K562 (cell line): ENCODE data around the gene REC8. TPM values are rescaled to one million over a fixed set of nuclear protein-coding genes. Genes with fewer than 3 reads are reported as not detected.

ENCODE experiments used
- ATAC-seq: fragments of 200-7000 bp; cut with Tn5 transposase; 3 replicates; pipeline ENCODE4 v1.9.1; 2020; ENCODE audit warnings: moderate library complexity
- BruUV-seq: library from RNA; stranded (reverse); fragments of 400-500 nt; replicated peaks from 2 replicates; lab custom pipeline; 2021; lab: Mats Ljungman, UMichigan
- CTCF ChIA-PET: fragments of 300-600 bp; formaldehyde crosslinking; extraction: SDS; loops from one replicate; lab custom pipeline; 2021; ENCODE audit warnings: low intra/inter-chr PET ratio; lab: Yijun Ruan, JAX
- POLR2A ChIA-PET: fragments of 300-600, 350-650 bp; sonication (Branson Sonifier 250); formaldehyde crosslinking; extraction: SDS; loops from one replicate; lab custom pipeline; 2021; ENCODE audit warnings: antibody characterized with exemption, inconsistent platforms; lab: Yijun Ruan, JAX
- DNase-seq, 4 experiments: peaks; one replicate each; pipeline versions ENCODE4 v3.0.0 to v3.0.0-alpha.2; 2011 to 2018; ENCODE audit warnings: low spot score in 3 of 4, mixed read lengths in 3 of 4; ENCODE audit errors: extremely low read depth in 1 of 4
- FAIRE-seq: peaks from 2 replicates; lab custom pipeline; 2011; peaks lifted over from hg19 to GRCh38; lab: Jason Lieb, UNC
- H2AFZ ChIP-seq: 2 replicates; pipeline ENCODE4 v1.6.0; 2011; ENCODE audit warnings: low read depth, low read length, control low read depth, inconsistent platforms
- H3K27ac ChIP-seq: fragments of 200-600 bp; 3 replicates; pipeline ENCODE4 v1.8.0; 2011; ENCODE audit warnings: low read depth, mild to moderate bottlenecking, control low read depth, inconsistent platforms, low read length, moderate library complexity, mixed read lengths; ENCODE audit errors: extremely low read depth
- H3K27me3 ChIP-seq, 2 experiments: fragments of 300-600 bp in 1 of 2; 2 replicates in 1 of 2; 3 replicates in 1 of 2; pipeline versions ENCODE4 v1.6.0 to v1.8.0; 2011; ENCODE audit warnings: inconsistent platforms in 2 of 2, low read length in 2 of 2, mild to moderate bottlenecking in 1 of 2, mixed read lengths in 1 of 2, moderate library complexity in 1 of 2; ENCODE audit not compliant: control insufficient read depth in 2 of 2, insufficient read depth in 2 of 2
- H3K36me3 ChIP-seq: fragments of 300-600 bp; 3 replicates; pipeline ENCODE4 v1.8.0; 2011; ENCODE audit warnings: mild to moderate bottlenecking, low read length, inconsistent platforms; ENCODE audit not compliant: control insufficient read depth, insufficient read depth
- H3K4me1 ChIP-seq, 2 experiments: fragments of 200-600 bp in 1 of 2; replicated peaks in 1 of 2; 2 replicates in 1 of 2; 3 replicates in 1 of 2; pipeline versions ENCODE4 v1.5.1 to v1.8.0; 2011; ENCODE audit warnings: inconsistent platforms in 2 of 2, low read length in 2 of 2, mild to moderate bottlenecking in 1 of 2, mixed read lengths in 1 of 2, moderate library complexity in 1 of 2; ENCODE audit not compliant: control insufficient read depth in 2 of 2, insufficient read depth in 2 of 2
- H3K4me2 ChIP-seq: 2 replicates; pipeline ENCODE4 v1.6.1; 2011; ENCODE audit warnings: low read length, control low read depth, inconsistent platforms, mixed read lengths; ENCODE audit not compliant: insufficient read depth
- H3K4me3 ChIP-seq: fragments of 200-600 bp; sonication (generic), shearing (Covaris generic); 2 replicates; pipeline ENCODE4 v1.5.1; 2016; ENCODE audit warnings: control low read depth, inconsistent platforms
- H3K79me2 ChIP-seq: fragments of 200-600 bp; 3 replicates; pipeline ENCODE4 v1.8.0; 2011; ENCODE audit warnings: low read length, inconsistent platforms; ENCODE audit not compliant: control insufficient read depth, insufficient read depth
- H3K9ac ChIP-seq, 2 experiments: 2 replicates each; pipeline versions ENCODE4 v1.6.0 to v1.6.1; 2011; ENCODE audit warnings: low read depth in 2 of 2, low read length in 2 of 2, control low read depth in 1 of 2, inconsistent platforms in 1 of 2, mild to moderate bottlenecking in 1 of 2, mixed read lengths in 1 of 2; ENCODE audit not compliant: insufficient read depth in 1 of 2
- H3K9me1 ChIP-seq: one replicate; pipeline ENCODE4 v1.6.0; 2011; ENCODE audit warnings: inconsistent platforms, mild to moderate bottlenecking, low read length, moderate library complexity; ENCODE audit not compliant: control insufficient read depth, insufficient read depth
- H3K9me3 ChIP-seq: replicated peaks from 2 replicates; pipeline ENCODE4 v1.5.1; 2011; ENCODE audit warnings: low read depth, low read length, inconsistent platforms; ENCODE audit not compliant: control insufficient read depth, insufficient read depth
- H4K20me1 ChIP-seq: replicated peaks from 2 replicates; pipeline ENCODE4 v1.6.1; 2011; ENCODE audit warnings: low read length, inconsistent platforms, mixed read lengths; ENCODE audit not compliant: control insufficient read depth, insufficient read depth
- BACH1 ChIP-seq: fragments of 200-800 bp; sonication (Bioruptor generic); IDR thresholded peaks from 2 replicates; pipeline ENCODE4 v1.6.1; 2016; ENCODE audit warnings: missing genetic modification characterization, missing compliant biosample characterization
- HSF4 ChIP-seq: fragments of 250-450 bp; sonication (Bioruptor Pico); IDR thresholded peaks from 2 replicates; pipeline ENCODE4 v2.1.2; 2022; ENCODE audit warnings: mild to moderate bottlenecking, moderate library complexity, borderline replicate concordance
- KLF6 ChIP-seq: fragments of 250-450 bp; sonication (Bioruptor Pico); IDR thresholded peaks from 2 replicates; pipeline ENCODE4 v1.4.0; 2020; ENCODE audit warnings: mild to moderate bottlenecking, moderate library complexity, borderline replicate concordance
- PML ChIP-seq: IDR thresholded peaks from 2 replicates; pipeline ENCODE4 v1.6.1; 2012; ENCODE audit warnings: low read length, inconsistent platforms
- RBM17 ChIP-seq: fragments of 200-400 bp; formaldehyde crosslinking; IDR thresholded peaks from 2 replicates; pipeline ENCODE4 v1.6.1; 2017; ENCODE audit warnings: low read depth, mild to moderate bottlenecking, low read length, borderline replicate concordance
- ZNF584 ChIP-seq: fragments of 200-800 bp; sonication (Bioruptor generic); IDR thresholded peaks from 2 replicates; pipeline ENCODE4 v1.6.1; 2016; ENCODE audit warnings: low read depth, mild to moderate bottlenecking, missing genetic modification characterization, missing compliant biosample characterization
- ZNF586 ChIP-seq: fragments of 450-650 bp; formaldehyde crosslinking; conservative IDR thresholded peaks from 2 replicates; pipeline ENCODE4 v1.4.0; 2020; ENCODE audit warnings: mild to moderate bottlenecking, moderate library complexity
- WGBS: fragments of 100-300 bp; shearing (Covaris generic); methylation state at CpG from one replicate; pipeline ENCODE4 v1.1.6; 2016; ENCODE audit warnings: low coverage, mixed read lengths; ENCODE audit not compliant: insufficient coverage; ENCODE audit errors: missing lambda C conversion rate; 5-methylcytosine and 5-hydroxymethylcytosine counted together
- in situ Hi-C: fragments of 300-500 bp; cut with MboI; formaldehyde crosslinking; loops from 4 replicates; pipeline ENCODE4 v1.15.0; 2018; ENCODE audit warnings: inconsistent platforms, mixed read lengths
- intact Hi-C: fragments of 100-400 bp; cut with micrococcal nuclease; formaldehyde crosslinking; loops from 2 replicates; pipeline ENCODE4 v1.14.2; 2022
- microRNA-seq: library from miRNA; unstranded; fragments of <30 nt; microRNA quantifications from one replicate; pipeline ENCODE4, GENCODE V29; 2018; ENCODE audit warnings: borderline microRNAs expressed
- polyA plus RNA-seq, 8 experiments: library from polyadenylated mRNA; depleted of rRNA in 4 of 8; stranded (reverse) in 5 of 8; unstranded in 3 of 8; fragments of >200 nt; fragmentation: Nextera tagmentation in 2 of 8; fragmentation: Illumina TruSeq in 1 of 8; extraction: Ambion mirVana in 2 of 8; extraction: Trizol in 1 of 8; gene quantifications; 2 replicates each; pipeline versions ENCODE4 v1.2.1 to v1.2.3, GENCODE V29; 2011 to 2014; ENCODE audit warnings: inconsistent platforms in 1 of 8, missing spikeins in 1 of 8
- small RNA-seq: library from RNA; depleted of rRNA; stranded (forward); fragments of <200 nt; gene quantifications from one replicate; pipeline ENCODE3, GENCODE V24; 2014
- total RNA-seq, 7 experiments: library from RNA; depleted of rRNA in 6 of 7; stranded (reverse); fragments of >200 nt in 6 of 7; fragmentation: Illumina TruSeq in 2 of 7; extraction: Trizol in 2 of 7; gene quantifications; 2 replicates each; pipeline versions ENCODE4 v1.2.1 to v1.2.3, GENCODE V29; 2011 to 2021; ENCODE audit warnings: low replicate concordance in 1 of 7
- TF ChIP-seq, protein P1 (sequence below): fragments of 250-450 bp; sonication (Bioruptor Pico); IDR thresholded peaks from 2 replicates; pipeline ENCODE4 v1.6.1; 2021; ENCODE audit warnings: mild to moderate bottlenecking
- TF ChIP-seq, protein P2 (sequence below): fragments of 450-650 bp; formaldehyde crosslinking; IDR thresholded peaks from 2 replicates; pipeline ENCODE4 v1.4.0; 2022; ENCODE audit warnings: mild to moderate bottlenecking, moderate library complexity
- TF ChIP-seq, protein P3 (sequence below): sonication (generic); formaldehyde crosslinking; IDR thresholded peaks from 2 replicates; pipeline ENCODE4 v1.8.0; 2022; ENCODE audit warnings: missing genetic modification reagents, mild to moderate bottlenecking, borderline replicate concordance

Gene REC8
- total and polyA plus RNA-seq, 9 of the 15 experiments (the other 6 are each of a cell fraction or from before 2014, with no cell fraction given): 0.11 to 2.5 (median 0.85) TPM

DNA sequence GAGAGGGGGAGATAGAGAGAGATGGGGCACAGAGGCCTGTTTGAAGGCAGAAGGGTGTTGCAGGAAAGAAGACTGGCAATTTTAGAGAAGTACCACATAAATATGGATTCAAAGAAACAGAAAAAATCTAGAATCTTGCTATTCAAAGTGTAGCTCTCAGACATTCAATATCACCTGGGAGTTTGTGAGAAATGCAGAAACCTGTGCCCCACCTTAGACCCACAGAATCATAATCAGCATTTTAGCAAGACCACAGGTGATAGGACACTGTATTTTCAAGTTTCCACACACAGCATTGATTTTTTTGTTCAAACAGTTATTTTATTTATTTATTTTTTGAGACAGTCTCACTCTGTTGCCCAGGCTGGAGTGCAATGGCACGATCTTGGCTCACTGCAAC lies 57.0 kb downstream of the REC8 start:
- no peak for ATAC-seq
- H3K4me3 ChIP-seq: no peak overlapping the region
- CTCF ChIA-PET: no interaction called here
- POLR2A ChIA-PET: no interaction called here
- no peak overlapping the region for H3K9ac ChIP-seq
- FAIRE-seq: no peak
- H4K20me1 ChIP-seq: no peaks in the 10 kb centered on the region
- 0% methylated on average over 1 of the region's 1 CpG for WGBS
- H3K9me1 ChIP-seq: no peaks in the 10 kb centered on the region
- no peaks in the 10 kb centered on the region for H3K9me3 ChIP-seq
- peaks cover 6% of the 10 kb centered on the region in 2 experiments; a peak in 4 of 5 replicates for H3K4me1 ChIP-seq
- H3K27ac ChIP-seq: no peak overlapping the region
- intact Hi-C loops: no loop called here
- no peak overlapping the region for H3K4me2 ChIP-seq
- BruUV-seq: no TSS peak
- H2AFZ ChIP-seq: no peak overlapping the region
- peaks cover 60% of the 10 kb centered on the region for H3K79me2 ChIP-seq
- TF ChIP-seq ZNF586 (CRISPR knock-in tag): no peak
- TF ChIP-seq HSF4 (CRISPR knock-in tag): no peak
- TF ChIP-seq KLF6 (CRISPR knock-in tag): no peak
- TF ChIP-seq ZNF584 (CRISPR knock-in tag): no peak
- no peak for TF ChIP-seq BACH1 (tag)
- TF ChIP-seq, protein P1, sequence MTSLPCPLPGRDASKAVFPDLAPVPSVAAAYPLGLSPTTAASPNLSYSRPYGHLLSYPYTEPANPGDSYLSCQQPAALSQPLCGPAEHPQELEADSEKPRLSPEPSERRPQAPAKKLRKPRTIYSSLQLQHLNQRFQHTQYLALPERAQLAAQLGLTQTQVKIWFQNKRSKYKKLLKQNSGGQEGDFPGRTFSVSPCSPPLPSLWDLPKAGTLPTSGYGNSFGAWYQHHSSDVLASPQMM (CRISPR knock-in tag): no peak
- no peak for TF ChIP-seq RBM17
- TF ChIP-seq, protein P2, sequence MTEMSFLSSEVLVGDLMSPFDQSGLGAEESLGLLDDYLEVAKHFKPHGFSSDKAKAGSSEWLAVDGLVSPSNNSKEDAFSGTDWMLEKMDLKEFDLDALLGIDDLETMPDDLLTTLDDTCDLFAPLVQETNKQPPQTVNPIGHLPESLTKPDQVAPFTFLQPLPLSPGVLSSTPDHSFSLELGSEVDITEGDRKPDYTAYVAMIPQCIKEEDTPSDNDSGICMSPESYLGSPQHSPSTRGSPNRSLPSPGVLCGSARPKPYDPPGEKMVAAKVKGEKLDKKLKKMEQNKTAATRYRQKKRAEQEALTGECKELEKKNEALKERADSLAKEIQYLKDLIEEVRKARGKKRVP (CRISPR knock-in tag): no peak
- TF ChIP-seq, protein P3, sequence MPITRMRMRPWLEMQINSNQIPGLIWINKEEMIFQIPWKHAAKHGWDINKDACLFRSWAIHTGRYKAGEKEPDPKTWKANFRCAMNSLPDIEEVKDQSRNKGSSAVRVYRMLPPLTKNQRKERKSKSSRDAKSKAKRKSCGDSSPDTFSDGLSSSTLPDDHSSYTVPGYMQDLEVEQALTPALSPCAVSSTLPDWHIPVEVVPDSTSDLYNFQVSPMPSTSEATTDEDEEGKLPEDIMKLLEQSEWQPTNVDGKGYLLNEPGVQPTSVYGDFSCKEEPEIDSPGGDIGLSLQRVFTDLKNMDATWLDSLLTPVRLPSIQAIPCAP (CRISPR knock-in tag): no peak
- TF ChIP-seq PML: no peak
- H3K27me3 ChIP-seq: no peaks in the 10 kb centered on the region
- DNase-seq: no peak
- in situ Hi-C loops: no loop called here
- peaks cover 12% of the 10 kb centered on the region; the same call in 1 of the 3 replicates for H3K36me3 ChIP-seq

Small RNAs within 50 kb of the gene (microRNA-seq; reads per million reads assigned to microRNA genes)
- not detected for gene MIR7703

Small RNAs within 50 kb of the gene (small RNA-seq; reads per million reads assigned to genes)
- gene AL136295.4 (not detected), gene CHMP4A (not detected), gene IPO4 (0.22 reads per million), gene IRF9 (not detected), gene MDP1 (not detected), gene RNA5SP383 (3.2 reads per million, percentile 89 among the genes with 10 or more reads in this experiment)

Other genes with a start within 250 kb of the REC8 start
Only the 7 nearest of the 32 such genes appear.
- gene EMC9, start 30.5 kb upstream of the REC8 start, total RNA-seq (2014; rRNA removed): 13.0 and 15.6 TPM in 2 replicates
- gene EMC9, start 30.5 kb upstream of the REC8 start, total RNA-seq (2014; rRNA removed; fragmentation: Illumina TruSeq; extraction: Trizol): 4.1 and 5.7 TPM in 2 replicates
- gene EMC9, start 30.5 kb upstream of the REC8 start, total RNA-seq (2015; rRNA removed; fragmentation: Illumina TruSeq; extraction: Trizol): 7.8 and 8.9 TPM in 2 replicates
- 13.2 and 13.3 TPM in 2 replicates for gene EMC9, start 30.5 kb upstream of the REC8 start, total RNA-seq (2021)
- gene EMC9, start 30.5 kb upstream of the REC8 start, polyA plus RNA-seq (2011; rRNA removed): 8.1 and 10.0 TPM in 2 replicates
- gene EMC9, start 30.5 kb upstream of the REC8 start, polyA plus RNA-seq (2014; fragmentation: Illumina TruSeq; extraction: Trizol): 7.3 and 10.0 TPM in 2 replicates
- 1 to 10 TPM; 3.1 to 4.5 TPM for gene EMC9, start 30.5 kb upstream of the REC8 start, polyA plus RNA-seq (2014; fragmentation: Nextera tagmentation; extraction: Ambion mirVana)
- gene EMC9, start 30.5 kb upstream of the REC8 start, polyA plus RNA-seq (2014; rRNA removed): 12.4 and 13.3 TPM in 2 replicates
- 130 and 163 TPM in 2 replicates for gene PSME2, start 25.5 kb upstream of the REC8 start, total RNA-seq (2014; rRNA removed)
- gene PSME2, start 25.5 kb upstream of the REC8 start, total RNA-seq (2014; rRNA removed; fragmentation: Illumina TruSeq; extraction: Trizol): 150 and 153 TPM in 2 replicates
- 159 and 161 TPM in 2 replicates for gene PSME2, start 25.5 kb upstream of the REC8 start, total RNA-seq (2015; rRNA removed; fragmentation: Illumina TruSeq; extraction: Trizol)
- 111 and 121 TPM in 2 replicates for gene PSME2, start 25.5 kb upstream of the REC8 start, total RNA-seq (2021)
- gene PSME2, start 25.5 kb upstream of the REC8 start, polyA plus RNA-seq (2011; rRNA removed): 109 and 134 TPM in 2 replicates
- 161 and 169 TPM in 2 replicates for gene PSME2, start 25.5 kb upstream of the REC8 start, polyA plus RNA-seq (2014; fragmentation: Illumina TruSeq; extraction: Trizol)
- 100 to 1,000 TPM; 540 to 579 TPM for gene PSME2, start 25.5 kb upstream of the REC8 start, polyA plus RNA-seq (2014; fragmentation: Nextera tagmentation; extraction: Ambion mirVana)
- gene PSME2, start 25.5 kb upstream of the REC8 start, polyA plus RNA-seq (2014; rRNA removed): 169 and 208 TPM in 2 replicates
- gene RNF31, start 24.6 kb upstream of the REC8 start, total RNA-seq (2014; rRNA removed): 35.7 and 42.0 TPM in 2 replicates
- 14.2 and 16.4 TPM in 2 replicates for gene RNF31, start 24.6 kb upstream of the REC8 start, total RNA-seq (2014; rRNA removed; fragmentation: Illumina TruSeq; extraction: Trizol)
- gene RNF31, start 24.6 kb upstream of the REC8 start, total RNA-seq (2015; rRNA removed; fragmentation: Illumina TruSeq; extraction: Trizol): 19.1 and 19.2 TPM in 2 replicates
- 40.4 and 47.6 TPM in 2 replicates for gene RNF31, start 24.6 kb upstream of the REC8 start, total RNA-seq (2021)
- 10.4 and 10.9 TPM in 2 replicates for gene RNF31, start 24.6 kb upstream of the REC8 start, polyA plus RNA-seq (2011; rRNA removed)
- gene RNF31, start 24.6 kb upstream of the REC8 start, polyA plus RNA-seq (2014; fragmentation: Illumina TruSeq; extraction: Trizol): 24.3 and 37.9 TPM in 2 replicates
- 1 to 10 TPM; 3.1 to 6.1 TPM for gene RNF31, start 24.6 kb upstream of the REC8 start, polyA plus RNA-seq (2014; fragmentation: Nextera tagmentation; extraction: Ambion mirVana)
- gene RNF31, start 24.6 kb upstream of the REC8 start, polyA plus RNA-seq (2014; rRNA removed): 28.8 and 33.2 TPM in 2 replicates
- 4.3 and 10.4 TPM in 2 replicates for gene IRF9, start 10.8 kb upstream of the REC8 start, total RNA-seq (2014; rRNA removed)
- gene IRF9, start 10.8 kb upstream of the REC8 start, total RNA-seq (2014; rRNA removed; fragmentation: Illumina TruSeq; extraction: Trizol): 5.8 and 9.5 TPM in 2 replicates
- gene IRF9, start 10.8 kb upstream of the REC8 start, total RNA-seq (2015; rRNA removed; fragmentation: Illumina TruSeq; extraction: Trizol): 6.1 and 7.1 TPM in 2 replicates
- gene IRF9, start 10.8 kb upstream of the REC8 start, total RNA-seq (2021): 7.8 and 10.7 TPM in 2 replicates
- gene IRF9, start 10.8 kb upstream of the REC8 start, polyA plus RNA-seq (2011; rRNA removed): 14.8 and 17.9 TPM in 2 replicates
- 7.1 and 7.4 TPM in 2 replicates for gene IRF9, start 10.8 kb upstream of the REC8 start, polyA plus RNA-seq (2014; fragmentation: Illumina TruSeq; extraction: Trizol)
- 1 to 10 TPM in 1 of 2 experiments, under 1 TPM in 1; 0.79 to 2.7 TPM for gene IRF9, start 10.8 kb upstream of the REC8 start, polyA plus RNA-seq (2014; fragmentation: Nextera tagmentation; extraction: Ambion mirVana)
- 11.1 and 14.3 TPM in 2 replicates for gene IRF9, start 10.8 kb upstream of the REC8 start, polyA plus RNA-seq (2014; rRNA removed)
- 109 and 151 TPM in 2 replicates for gene IPO4, start 16.7 kb downstream of the REC8 start, total RNA-seq (2014; rRNA removed)
- gene IPO4, start 16.7 kb downstream of the REC8 start, total RNA-seq (2014; rRNA removed; fragmentation: Illumina TruSeq; extraction: Trizol): 15.2 and 21.7 TPM in 2 replicates
- 31.8 and 36.2 TPM in 2 replicates for gene IPO4, start 16.7 kb downstream of the REC8 start, total RNA-seq (2015; rRNA removed; fragmentation: Illumina TruSeq; extraction: Trizol)
- gene IPO4, start 16.7 kb downstream of the REC8 start, total RNA-seq (2021): 104 and 122 TPM in 2 replicates
- gene IPO4, start 16.7 kb downstream of the REC8 start, polyA plus RNA-seq (2011; rRNA removed): 13.7 and 22.4 TPM in 2 replicates
- gene IPO4, start 16.7 kb downstream of the REC8 start, polyA plus RNA-seq (2014; fragmentation: Illumina TruSeq; extraction: Trizol): 46.0 and 58.1 TPM in 2 replicates
- 1 to 10 TPM; 7.3 to 7.5 TPM for gene IPO4, start 16.7 kb downstream of the REC8 start, polyA plus RNA-seq (2014; fragmentation: Nextera tagmentation; extraction: Ambion mirVana)
- 41.5 and 47.7 TPM in 2 replicates for gene IPO4, start 16.7 kb downstream of the REC8 start, polyA plus RNA-seq (2014; rRNA removed)
- 11.8 and 15.0 TPM in 2 replicates for gene TM9SF1, start 23.4 kb downstream of the REC8 start, total RNA-seq (2014; rRNA removed)
- 6.9 and 11.0 TPM in 2 replicates for gene TM9SF1, start 23.4 kb downstream of the REC8 start, total RNA-seq (2014; rRNA removed; fragmentation: Illumina TruSeq; extraction: Trizol)
- gene TM9SF1, start 23.4 kb downstream of the REC8 start, total RNA-seq (2015; rRNA removed; fragmentation: Illumina TruSeq; extraction: Trizol): 12.7 and 13.2 TPM in 2 replicates
- 20.3 TPM in 2 replicates for gene TM9SF1, start 23.4 kb downstream of the REC8 start, total RNA-seq (2021)
- gene TM9SF1, start 23.4 kb downstream of the REC8 start, polyA plus RNA-seq (2011; rRNA removed): 9.2 and 10.6 TPM in 2 replicates
- gene TM9SF1, start 23.4 kb downstream of the REC8 start, polyA plus RNA-seq (2014; fragmentation: Illumina TruSeq; extraction: Trizol): 13.3 and 17.9 TPM in 2 replicates
- 1 to 10 TPM; 5.3 to 6.3 TPM for gene TM9SF1, start 23.4 kb downstream of the REC8 start, polyA plus RNA-seq (2014; fragmentation: Nextera tagmentation; extraction: Ambion mirVana)
- gene TM9SF1, start 23.4 kb downstream of the REC8 start, polyA plus RNA-seq (2014; rRNA removed): 13.0 and 18.9 TPM in 2 replicates
- not detected in 2 replicates for gene TSSK4, start 33.6 kb downstream of the REC8 start, total RNA-seq (2014; rRNA removed)
- not detected in 2 replicates for gene TSSK4, start 33.6 kb downstream of the REC8 start, total RNA-seq (2014; rRNA removed; fragmentation: Illumina TruSeq; extraction: Trizol)
- gene TSSK4, start 33.6 kb downstream of the REC8 start, total RNA-seq (2015; rRNA removed; fragmentation: Illumina TruSeq; extraction: Trizol): 0.15 TPM in 1 of 2 replicates, not detected in the other
- gene TSSK4, start 33.6 kb downstream of the REC8 start, total RNA-seq (2021): not detected in 2 replicates
- not detected in 2 replicates for gene TSSK4, start 33.6 kb downstream of the REC8 start, polyA plus RNA-seq (2011; rRNA removed)
- gene TSSK4, start 33.6 kb downstream of the REC8 start, polyA plus RNA-seq (2014; fragmentation: Illumina TruSeq; extraction: Trizol): not detected in 2 replicates
- gene TSSK4, start 33.6 kb downstream of the REC8 start, polyA plus RNA-seq (2014; fragmentation: Nextera tagmentation; extraction: Ambion mirVana): under 1 TPM; 0.07 to 0.14 TPM
- not detected in 2 replicates for gene TSSK4, start 33.6 kb downstream of the REC8 start, polyA plus RNA-seq (2014; rRNA removed)